ENCODE measurements around the gene SLC41A3. TPM values are rescaled to one million over a fixed set of nuclear protein-coding genes. Genes with fewer than 3 reads are reported as not detected.

Gene SLC41A3
- total and polyA plus RNA-seq, 2 of the 8 experiments (the other 6 are each of a cell fraction or from before 2014, with no cell fraction given), result 30.2 to 56.4 TPM

GRCh38 chr3:126108676-126109050, 24.7 kb upstream of the SLC41A3 start (continued):
- TF ChIP-seq CBX5 (IDR thresholded peaks at IDR 0.05; ENCODE audit: low read depth, low read length) (no peak), CHD7 (IDR thresholded peaks at IDR 0.05; ENCODE audit: insufficient replicate concordance, low read length) (no peak)
